Measurements from ENCODE around the gene AMMECR1. TPM values are rescaled to one million over a fixed set of nuclear protein-coding genes. Genes with fewer than 3 reads are reported as not detected.

AMMECR1 gene
- total and polyA plus RNA-seq, 2 of the 4 experiments (the other 2 are of a cell fraction), result 7.0 to 11.3 TPM

DNA sequence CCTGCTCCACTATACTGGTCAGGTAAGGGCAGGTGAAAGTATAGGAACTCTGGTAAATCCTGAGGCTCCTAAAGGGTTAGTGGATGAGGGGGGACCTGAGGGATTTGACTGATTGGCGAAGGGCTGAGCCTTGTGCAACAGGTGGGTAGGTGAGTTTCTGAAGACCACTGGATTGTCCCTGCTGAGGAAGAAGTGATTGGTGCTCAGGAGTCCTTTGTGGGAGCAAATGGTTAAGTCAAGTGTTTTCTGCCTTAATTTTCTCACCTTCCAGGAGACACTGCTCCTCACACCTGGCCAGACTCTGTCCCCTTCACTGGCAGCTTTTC, 156.6 kb downstream of the AMMECR1 start:
- Histone ChIP-seq H3K9ac (ENCODE audit: low read depth, low read length) (no peak overlapping the region), H3K4me3 (ENCODE audit: insufficient read depth, low read depth, low read length) (no peak overlapping the region), H2AK9ac (replicated peaks; ENCODE audit: low read depth, low read length, poor library complexity) (no peak overlapping the region), H2AK5ac (ENCODE audit: low read depth, low read length) (peak overlapping the region; percentile 57; the same call in 1 of the 2 replicates), H3K36me3 (ENCODE audit: control insufficient read depth, insufficient read depth, low read length) (no peaks in the 10 kb centered on the region), H3K4me2 (ENCODE audit: low read depth, low read length) (no peak overlapping the region), H3K27me3 (ENCODE audit: control insufficient read depth, insufficient read depth, low read length) (peaks cover 3% of the 10 kb centered on the region; the same call in 1 of the 2 replicates), H3K27ac (ENCODE audit: insufficient read depth, low read length) (no peak overlapping the region), H3K4me1 (ENCODE audit: control insufficient read depth, insufficient read depth, low read length) (peaks cover 4% of the 10 kb centered on the region), H3K56ac (ENCODE audit: extremely low read depth, insufficient read depth, low read length) (no peak overlapping the region), H4K8ac (ENCODE audit: low read depth in 2 of 2, low read length in 2 of 2) (peak overlapping the region in 1 of 2 experiments; percentile 35; a peak in 1 of 4 replicates), H3K9me1 (ENCODE audit: insufficient read depth, low read length) (peaks cover 7% of the 10 kb centered on the region; the same call in 1 of the 2 replicates), H3K18ac (ENCODE audit: low read depth, low read length) (no peak overlapping the region), H4K5ac (ENCODE audit: low read depth, low read length) (no peak overlapping the region), H4K91ac (ENCODE audit: insufficient read depth, low read depth, low read length) (0 out of 2 replicates have a peak overlapping the region, but pooled peaks have one; percentile 14), H3K9me3 (ENCODE audit: control insufficient read depth, insufficient read depth, low read length) (no peaks in the 10 kb centered on the region), H3K14ac (replicated peaks; ENCODE audit: low read depth, low read length) (0 out of 2 replicates have a peak overlapping the region, but pooled peaks have one; percentile 29), H2AFZ (replicated peaks; ENCODE audit: low read length, poor library complexity) (no peak overlapping the region), H3K79me1 (ENCODE audit: low read depth in 1 of 2, low read length in 2 of 2) (peaks cover 0 to 8% of the 10 kb centered on the region in 2 experiments; a peak in 3 of 4 replicates), H2BK120ac (ENCODE audit: low read depth, low read length) (peak overlapping the region; percentile 52; the same call in 1 of the 2 replicates), H2BK20ac (ENCODE audit: low read depth, low read length) (no peak overlapping the region; the same call in 1 of the 2 replicates), H4K20me1 (ENCODE audit: insufficient read depth, low read length) (no peaks in the 10 kb centered on the region), H3K23ac (ENCODE audit: low read depth, low read length) (no peak overlapping the region), H3K4ac (ENCODE audit: low read depth, low read length) (no peak overlapping the region), H2BK5ac (ENCODE audit: low read depth, low read length, poor library complexity, severe bottlenecking) (no peak overlapping the region), H2BK15ac (ENCODE audit: low read depth, low read length) (peak overlapping the region; percentile 41; the same call in 1 of the 3 replicates)
- POLR2A ChIA-PET (ENCODE audit: unreplicated experiment), result no interaction called here
- dilution Hi-C loops (cut with HindIII; ENCODE audit: low sequenced_read_pairs, unreplicated experiment) (no loop called here), in situ Hi-C loops (cut with MboI; ENCODE audit: low sequenced_read_pairs) (no loop called here), intact Hi-C loops (cut with micrococcal nuclease) (no loop called here)
- no peak for TF ChIP-seq CEBPB (IDR thresholded peaks at IDR 0.05; ENCODE audit: low read depth, low read length)
- no peak for TF ChIP-seq ELK1 (IDR thresholded peaks at IDR 0.05; ENCODE audit: borderline replicate concordance, low read depth, low read length)
- no peak for TF ChIP-seq MXI1 (IDR thresholded peaks at IDR 0.05; ENCODE audit: borderline replicate concordance, low read depth, low read length)
- no peak for TF ChIP-seq POLR2A (IDR thresholded peaks at IDR 0.05; ENCODE audit: low read depth, low read length)
- TF ChIP-seq MAZ (IDR thresholded peaks at IDR 0.05; ENCODE audit: borderline replicate concordance, low read depth, low read length), result no peak
- no peak for TF ChIP-seq RCOR1 (IDR thresholded peaks at IDR 0.05; ENCODE audit: insufficient replicate concordance, low read length)
- DNase-seq, result no peak
- no peak for ATAC-seq (ENCODE audit: low read depth)
- WGBS, 2 experiments (ENCODE audit: extremely low coverage in 2 of 2, insufficient read length in 1 of 2), result 57% methylated on average over 1 of the region's 1 CpG; no CpG with 5 or more reads in 1 of the 2 experiments
- CTCF ChIA-PET, result interaction anchor here (0.8 to 2.4 kb wide), 6 partner anchors 39 to 258 kb away, joined by 3 to 9 read pairs (median 4); partner anchors contain the start of gene AMMECR1
- BruUV-seq (replicated peaks), result no TSS peak
